GM18868 (cell line): ENCODE measurements around the gene POU2F3.

Experiments used
- ATAC-seq: cut with Tn5 transposase; IDR thresholded peaks from one replicate; pipeline ENCODE4 v1.9.1; 2021; ENCODE audit warnings: mild to moderate bottlenecking, moderate library complexity; ENCODE audit not compliant: unreplicated experiment

The POU2F3 gene

DNA sequence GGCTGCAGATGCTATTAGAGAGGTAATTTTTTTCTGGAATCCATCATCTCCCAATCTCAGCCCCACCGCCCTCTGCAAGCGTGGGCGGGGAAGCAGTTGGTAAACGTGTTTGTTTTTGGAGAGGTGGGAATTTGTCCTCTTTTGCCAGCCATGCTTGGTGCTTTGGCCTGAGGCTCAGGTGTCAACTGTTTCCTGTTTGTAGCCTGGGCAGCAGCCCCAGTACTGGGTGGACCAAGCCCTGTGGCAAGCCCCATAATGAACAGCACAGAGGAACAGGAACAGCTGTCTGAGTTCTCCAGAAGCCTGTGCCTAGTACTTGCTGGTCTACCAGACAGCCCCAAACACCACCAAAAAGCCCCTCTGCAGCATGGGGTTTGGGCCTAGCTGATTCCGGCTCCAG, 39.6 kb downstream of the POU2F3 start:
- ATAC-seq, result no peak

GRCh38 chr11:120280600-120281051, 40.7 kb downstream of the POU2F3 start:
- ATAC-seq, result no peak

DNA sequence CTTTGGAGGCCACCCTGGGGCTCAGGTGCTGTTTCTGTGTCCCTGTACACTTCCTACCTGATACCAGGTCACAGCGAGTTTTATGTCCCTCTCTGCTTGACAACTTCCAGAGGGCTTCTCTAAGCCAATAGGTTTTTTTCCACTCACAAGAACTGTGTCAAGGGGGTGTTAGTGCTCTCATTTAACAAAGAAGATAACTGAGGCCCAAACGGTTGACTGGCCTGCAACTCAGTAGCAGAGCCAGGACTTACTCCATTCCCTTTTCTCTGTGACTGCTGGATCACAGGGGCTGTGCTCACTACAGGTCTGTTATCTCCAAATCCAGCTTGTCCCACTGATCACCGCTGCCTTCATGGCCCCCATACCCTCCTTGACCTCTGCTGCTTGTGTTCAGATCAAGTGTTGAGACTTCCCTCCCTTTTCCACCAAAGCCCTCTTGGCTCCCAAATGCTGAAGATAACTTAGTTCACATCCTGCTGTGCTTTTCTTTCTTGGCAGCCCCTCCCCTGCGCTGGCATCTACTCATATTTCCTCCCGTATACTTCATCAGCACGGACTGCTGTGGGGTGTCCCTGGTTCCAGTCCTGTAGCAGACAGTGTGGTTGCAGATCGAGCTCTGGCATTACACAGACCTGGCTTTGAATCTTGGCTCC, 41.3 kb downstream of the POU2F3 start:
- no peak for ATAC-seq

DNA sequence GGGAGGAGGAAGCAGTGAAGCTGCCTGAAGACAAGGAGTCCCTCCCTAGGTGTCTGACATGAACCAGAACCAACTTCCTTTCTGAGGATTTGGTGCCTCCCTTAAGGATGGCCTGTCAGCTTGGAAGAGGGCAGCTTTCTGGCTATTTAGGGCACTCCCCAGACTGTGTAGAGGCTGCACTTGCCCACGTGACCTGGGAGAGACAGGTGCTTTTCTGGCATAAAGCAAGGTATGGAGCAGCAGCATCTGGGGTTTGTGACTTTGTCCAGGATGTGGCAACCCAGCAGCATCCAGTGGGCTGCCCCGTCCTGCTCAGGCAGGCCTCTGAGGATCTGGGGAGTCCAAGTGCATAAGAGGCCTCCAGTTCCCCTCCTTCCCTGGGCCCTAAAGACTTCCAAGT, 43.2 kb downstream of the POU2F3 start:
- ATAC-seq, result no peak

GRCh38 chr11:120284272-120284671, 44.3 kb downstream of the POU2F3 start:
- no peak for ATAC-seq

DNA sequence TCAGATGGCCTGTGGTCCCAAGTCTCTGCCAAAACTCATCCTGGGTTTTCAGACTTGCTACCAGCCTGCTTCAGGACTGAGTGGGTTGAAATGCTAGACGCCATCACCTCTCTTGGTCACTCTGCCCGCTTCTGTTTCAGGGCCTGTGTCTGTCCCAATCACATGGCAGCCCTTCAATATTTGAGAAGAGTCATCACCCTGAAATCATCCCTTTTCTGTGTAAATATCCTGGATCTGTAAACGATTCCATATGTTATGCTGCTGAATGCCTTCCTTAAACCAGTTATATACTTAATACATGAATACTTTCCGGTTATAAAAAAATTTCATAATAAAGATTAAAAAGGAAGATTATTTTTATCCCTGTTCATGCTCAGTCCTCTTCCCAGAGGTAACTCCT, 45.3 kb downstream of the POU2F3 start:
- ATAC-seq, result no peak

DNA sequence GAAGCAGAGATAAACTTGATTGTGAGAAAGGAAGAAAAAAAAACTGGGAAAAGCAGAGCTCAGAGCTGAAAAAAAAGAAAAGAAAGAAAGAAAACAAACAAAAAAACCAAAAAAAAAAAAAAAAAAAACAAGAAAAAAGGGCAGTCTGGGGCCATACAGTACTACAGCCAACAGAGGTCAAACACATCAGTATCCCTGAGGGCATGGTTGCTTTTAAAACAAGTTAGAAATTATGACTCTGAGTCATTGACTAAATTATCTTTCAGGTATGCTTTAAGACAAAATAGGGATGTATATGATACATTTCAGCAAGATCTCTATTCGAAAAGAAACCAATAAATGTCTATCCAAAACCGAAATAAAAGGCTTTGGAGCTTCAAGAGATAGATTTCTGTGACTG, 48.1 kb downstream of the POU2F3 start:
- ATAC-seq, result no peak

GRCh38 chr11:120289426-120289825, 49.5 kb downstream of the POU2F3 start:
- ATAC-seq, result no peak

DNA sequence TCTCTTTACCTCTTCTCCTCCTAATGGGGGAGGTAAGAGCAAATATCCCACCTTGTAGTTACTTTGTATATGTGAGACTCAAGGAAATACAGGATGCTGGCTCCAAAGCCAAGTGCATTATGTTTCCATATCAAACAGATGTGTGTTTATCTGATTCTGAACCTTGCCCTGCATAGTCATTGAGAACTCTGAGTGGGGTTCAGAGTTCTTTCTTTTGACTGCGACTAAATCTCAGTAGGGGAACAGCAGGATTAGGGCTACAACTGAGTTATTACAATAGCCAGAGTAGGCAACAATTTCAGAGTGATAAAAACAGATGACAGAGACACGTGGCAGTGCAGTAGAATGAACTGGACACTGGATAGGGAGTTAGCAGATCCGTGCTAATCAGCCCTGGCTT, 51.0 kb downstream of the POU2F3 start:
- no peak for ATAC-seq

DNA sequence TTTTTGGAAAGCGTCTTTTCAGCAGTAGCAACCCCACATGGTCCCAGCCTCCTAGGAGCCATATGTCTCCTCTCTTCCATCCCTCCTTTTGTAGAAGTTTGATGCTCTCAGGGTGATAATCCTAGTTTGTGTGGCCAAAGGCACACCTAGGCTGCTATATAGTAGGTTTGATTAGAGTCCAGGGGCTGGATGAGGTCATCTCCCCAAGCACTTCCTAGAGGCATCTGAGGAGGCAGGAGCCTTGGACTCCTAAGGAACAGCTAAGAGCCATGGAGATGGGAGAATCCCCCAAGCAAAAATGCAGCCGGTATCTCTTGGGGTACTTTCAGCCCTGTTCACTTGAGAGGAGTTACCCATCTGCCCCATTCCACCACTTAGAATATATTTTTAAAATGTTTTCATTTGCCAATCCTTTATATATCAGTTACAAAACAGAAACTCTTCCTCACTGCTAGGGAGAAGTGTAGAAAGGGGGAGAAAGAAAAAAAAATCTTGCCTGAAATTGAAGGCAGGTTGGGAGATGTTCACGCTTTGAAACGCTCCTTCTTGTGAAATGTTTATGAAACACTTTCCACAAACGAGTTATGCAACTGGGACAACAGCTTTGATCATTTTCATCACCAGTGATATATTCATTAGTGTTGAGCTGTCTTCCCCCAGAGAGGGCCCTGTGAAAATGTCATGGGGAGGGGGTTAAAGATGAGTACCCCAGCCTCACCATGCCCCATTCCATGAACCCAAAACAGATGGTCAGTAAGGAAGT, 53.3 kb downstream of the POU2F3 start:
- no peak for ATAC-seq

DNA sequence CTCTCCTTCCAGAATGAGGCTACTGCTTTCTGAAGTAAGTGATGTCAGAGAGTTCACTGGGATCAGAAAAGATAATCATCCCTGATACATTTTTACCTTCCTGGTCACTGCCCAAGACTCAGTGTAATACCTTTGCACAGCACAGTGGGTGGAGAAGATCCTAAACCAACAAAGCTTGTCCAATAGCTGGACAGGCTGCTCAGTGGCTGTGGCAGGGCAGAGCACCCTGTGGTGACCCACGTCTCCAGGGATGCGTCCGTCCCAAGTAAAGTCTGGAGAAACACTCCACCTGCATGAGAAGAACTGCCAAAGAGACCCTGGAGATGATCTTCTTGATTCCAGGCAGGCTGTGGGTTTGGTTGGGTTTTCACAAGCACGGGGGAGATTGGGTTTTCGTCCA, 54.2 kb downstream of the POU2F3 start:
- no peak for ATAC-seq

DNA sequence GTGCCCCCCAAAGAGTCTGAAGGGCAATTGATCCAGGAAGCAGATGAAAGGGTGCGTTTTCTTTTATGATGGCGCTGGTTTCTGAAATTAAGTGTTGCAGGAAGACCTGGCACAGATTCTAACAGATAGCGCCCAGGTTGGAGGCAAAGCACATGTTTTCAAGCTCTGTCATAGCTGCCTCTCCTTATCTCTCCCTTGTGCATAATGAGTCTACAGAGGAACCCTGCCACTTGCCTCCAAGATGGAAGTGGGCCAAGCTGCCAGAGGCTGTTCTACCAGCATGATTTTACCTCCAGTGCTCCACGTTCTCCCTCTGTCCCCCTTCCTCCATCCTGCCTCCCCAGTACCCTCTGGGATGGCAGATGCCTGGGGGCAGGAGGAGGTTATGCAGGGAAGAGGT, 55.2 kb downstream of the POU2F3 start:
- no peak for ATAC-seq

DNA sequence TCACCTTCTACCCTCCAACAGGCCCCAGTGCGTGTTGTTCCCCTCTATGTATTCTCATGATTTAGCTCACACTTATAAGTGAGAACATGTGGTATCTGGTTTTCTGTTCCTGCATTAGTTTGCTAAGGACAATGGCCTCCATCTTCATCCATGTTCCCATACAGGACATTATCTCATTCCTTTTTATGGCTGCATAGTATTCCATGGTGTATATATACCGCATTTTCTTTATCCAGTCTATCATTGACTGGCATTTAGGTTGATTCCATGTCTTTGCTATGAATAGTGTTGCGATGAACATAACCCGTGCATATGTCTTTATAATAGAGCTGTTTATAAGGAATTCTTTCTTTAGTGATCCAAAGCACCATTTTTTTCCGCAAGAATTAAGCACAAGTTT, 56.6 kb downstream of the POU2F3 start:
- ATAC-seq, result no peak

GRCh38 chr11:120298461-120298860, 58.5 kb downstream of the POU2F3 start:
- ATAC-seq, result no peak

DNA sequence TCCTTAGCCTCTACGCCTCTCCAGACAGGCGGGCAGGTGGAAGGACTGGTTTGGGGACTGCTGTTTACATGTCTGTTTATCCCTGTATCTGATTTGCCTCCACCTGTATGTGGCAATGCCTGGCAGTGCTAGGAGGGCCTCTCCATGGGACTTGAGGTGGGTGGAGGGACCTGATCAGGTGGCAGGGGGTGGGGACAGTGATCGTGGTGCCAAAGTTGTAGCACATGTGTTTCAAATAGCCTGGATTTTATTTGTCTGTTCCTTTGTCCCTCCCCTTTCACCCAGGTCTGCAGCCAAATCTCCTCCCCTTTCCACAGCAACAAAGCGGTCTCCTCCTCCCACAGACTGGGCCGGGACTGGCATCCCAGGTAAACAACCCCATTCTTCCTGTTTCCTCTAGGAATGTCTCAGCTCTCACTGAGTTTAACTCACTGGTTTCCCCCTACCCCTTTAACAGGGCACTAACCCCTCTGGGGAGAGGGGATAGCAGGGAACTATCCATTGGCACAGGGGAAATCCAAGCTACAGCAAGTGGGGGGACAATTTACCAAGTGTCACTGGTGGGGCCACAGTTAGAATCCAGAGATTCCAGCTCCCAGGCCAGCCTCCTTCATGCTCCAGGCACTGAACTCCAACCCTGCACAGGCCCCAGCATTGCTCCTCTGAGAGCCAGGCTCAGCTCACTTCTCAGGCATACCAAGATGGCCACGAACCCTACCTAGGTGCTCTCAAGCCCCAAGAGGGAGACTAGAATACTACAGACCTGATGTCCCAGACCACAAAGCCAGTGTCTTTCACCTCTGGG, 62.3 kb downstream of the POU2F3 start:
- no peak for ATAC-seq

DNA sequence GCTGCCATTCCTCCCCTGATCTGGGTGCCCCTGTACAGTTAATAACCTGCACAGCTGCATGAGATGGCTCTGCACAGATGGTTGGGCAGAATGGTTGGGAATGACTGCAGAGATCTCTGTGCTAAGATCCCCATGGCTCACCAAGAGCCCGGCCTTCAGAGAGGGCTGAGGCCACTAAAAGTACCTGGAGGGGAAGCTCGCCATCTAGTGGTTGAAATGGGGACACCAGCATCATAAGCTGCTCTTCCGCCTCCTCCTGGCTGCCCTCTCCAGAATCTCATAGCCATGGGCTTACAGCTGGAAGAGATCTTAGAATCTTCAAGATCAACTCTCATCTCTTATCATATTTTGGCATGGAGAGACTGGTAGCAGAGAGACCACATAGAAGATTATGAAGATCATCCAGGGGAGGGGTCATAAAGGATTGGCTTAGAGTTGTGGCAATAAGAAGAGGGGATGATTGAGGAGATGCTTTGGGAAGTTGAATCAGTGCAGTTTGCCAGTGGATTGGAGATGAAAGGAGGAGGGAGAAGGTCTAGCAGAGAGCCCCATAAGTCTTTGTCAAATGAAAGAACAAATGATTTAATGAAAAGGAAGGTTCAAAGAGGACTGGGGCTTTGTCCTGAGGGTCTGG, 63.2 kb downstream of the POU2F3 start:
- ATAC-seq, result peak; percentile 74

DNA sequence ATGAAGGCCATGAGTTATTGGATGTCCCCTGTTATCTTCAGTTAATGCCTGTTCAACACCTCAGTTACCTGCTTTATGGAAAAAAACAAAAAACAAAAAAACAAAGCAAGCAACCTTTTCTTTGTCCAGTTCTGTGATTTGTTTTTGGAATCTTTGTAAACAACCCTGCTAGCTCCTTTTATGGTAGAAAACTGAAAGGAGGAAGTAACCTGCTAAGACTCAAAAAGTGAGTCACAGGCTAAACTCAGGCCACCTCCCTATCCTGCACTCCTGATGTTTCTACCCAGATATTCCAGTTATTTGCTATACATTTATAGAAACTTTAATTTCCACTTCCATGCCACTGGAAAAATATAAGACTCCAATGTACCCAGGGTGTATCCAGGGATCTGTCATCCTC, 64.6 kb downstream of the POU2F3 start:
- no peak for ATAC-seq

GRCh38 chr11:120305286-120305685, 65.3 kb downstream of the POU2F3 start:
- ATAC-seq, result no peak

DNA sequence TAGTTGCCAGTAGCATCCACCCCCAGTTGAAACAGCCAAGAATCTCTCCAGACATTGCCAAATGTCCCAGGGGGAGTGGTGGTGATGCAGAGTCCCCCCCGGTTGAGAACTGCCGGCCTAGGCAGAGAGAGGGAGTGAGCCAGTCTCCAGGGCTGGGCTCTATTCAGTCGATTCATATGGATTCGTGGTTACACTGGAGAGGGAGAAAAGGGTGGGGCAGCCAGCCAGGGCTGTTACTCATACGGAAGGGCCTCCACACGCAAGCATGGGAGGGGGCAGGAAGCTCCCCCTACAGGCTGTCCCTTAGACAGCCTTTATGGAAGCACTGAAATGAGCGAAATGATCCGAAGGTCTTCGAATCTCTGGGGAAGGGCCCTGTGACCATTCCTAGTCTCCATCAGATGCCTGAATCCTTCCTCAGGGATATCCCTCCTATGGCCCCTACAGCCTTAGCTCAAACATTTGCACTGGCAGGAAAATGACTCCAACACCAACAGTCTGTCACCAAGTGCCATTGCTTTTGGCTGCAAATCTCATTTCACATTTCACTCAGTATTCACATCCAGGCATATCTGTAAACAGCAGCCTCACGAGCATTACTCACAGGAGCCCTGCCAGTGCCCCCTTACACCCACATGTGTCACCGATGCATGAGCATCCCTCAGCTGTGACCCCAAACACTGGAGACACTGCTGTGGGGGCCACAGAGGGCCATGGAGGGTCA, 66.7 kb downstream of the POU2F3 start:
- ATAC-seq, result no peak

- ATAC-seq, result no peak
Measured at GRCh38 chr11:120307476-120307875, 67.5 kb downstream of the POU2F3 start.

DNA sequence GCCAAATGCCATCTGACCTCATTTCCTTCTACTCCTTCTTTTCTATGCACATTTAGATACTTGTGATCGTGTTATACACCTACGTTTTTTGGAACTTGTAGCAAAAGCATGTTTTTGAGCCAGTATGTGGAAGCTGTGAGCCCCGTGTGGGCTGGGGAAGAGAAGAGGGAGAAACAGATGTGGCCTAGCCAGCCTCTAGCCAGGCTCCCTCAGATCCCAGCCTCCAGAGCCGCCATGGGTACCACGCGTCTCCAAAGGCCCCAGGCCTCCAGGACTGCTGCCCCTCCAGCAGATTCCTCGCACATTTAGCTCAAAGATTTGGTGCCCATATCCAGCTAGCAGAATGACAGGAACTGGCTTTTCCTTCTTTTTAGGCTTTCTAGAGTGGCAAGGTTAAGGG, 68.1 kb downstream of the POU2F3 start:
- no peak for ATAC-seq
